ENCODE measurements around the gene GNPNAT1.

- TF ChIP-seq POLR2A (IDR thresholded peaks at IDR 0.05; ENCODE audit: low read length) (no peak), RAD21 (conservative IDR thresholded peaks at IDR 0.05 in 1 of 2, IDR thresholded peaks at IDR 0.05 in 1 of 2) (no peak)
Measured at GRCh38 chr14:52802597-52802996, 11.2 kb upstream of the GNPNAT1 start.

All from A549 (cell line).